K562 (cell line): ENCODE results near the gene TANK. TPM values are rescaled to one million over a fixed set of nuclear protein-coding genes. Genes with fewer than 3 reads are reported as not detected.

Experiments used
- ARID1B ChIP-seq: fragments of 450-650 bp; IDR thresholded peaks from 2 replicates; pipeline ENCODE4 v1.6.1; 2016; ENCODE audit warnings: antibody characterized with exemption, mild to moderate bottlenecking, inconsistent platforms
- ATF1 ChIP-seq, 2 experiments: fragments of 450-650 bp in 1 of 2; IDR thresholded peaks; 2 replicates each; pipeline ENCODE4 v1.6.1; 2016; ENCODE audit warnings: missing compliant biosample characterization in 1 of 2, missing genetic modification characterization in 1 of 2
- BACH1 ChIP-seq: fragments of 200-800 bp; sonication (Bioruptor generic); IDR thresholded peaks from 2 replicates; pipeline ENCODE4 v1.6.1; 2016; ENCODE audit warnings: missing genetic modification characterization, missing compliant biosample characterization
- CBFA2T3 ChIP-seq: fragments of 450-650 bp; IDR thresholded peaks from 2 replicates; pipeline ENCODE4 v1.6.1; 2017
- CGGBP1 ChIP-seq: fragments of 250-450 bp; sonication (Bioruptor Pico); IDR thresholded peaks from 2 replicates; pipeline ENCODE4 v1.9.0; 2021; ENCODE audit warnings: mild to moderate bottlenecking
- CREBBP ChIP-seq: IDR thresholded peaks from one replicate; pipeline ENCODE4 v1.6.1; 2012; ENCODE audit warnings: low read depth, mild to moderate bottlenecking, control low read depth, inconsistent platforms, low read length
- E2F3 ChIP-seq: fragments of 250-450 bp; sonication (Bioruptor Pico); IDR thresholded peaks from 2 replicates; pipeline ENCODE4 v1.4.0; 2020; ENCODE audit warnings: mild to moderate bottlenecking
- EP300 ChIP-seq: IDR thresholded peaks from 2 replicates; pipeline ENCODE4 v1.6.1; 2012; ENCODE audit warnings: low read length, improper control_type of control experiment
- HCFC1 ChIP-seq: IDR thresholded peaks from 2 replicates; pipeline ENCODE4 v1.6.1; 2012; ENCODE audit warnings: low read depth, low read length, improper control_type of control experiment
- HDAC1 ChIP-seq, 2 experiments: fragments of 450-650 bp; IDR thresholded peaks; 2 replicates each; pipeline ENCODE4 v1.6.1; 2016 to 2017; ENCODE audit warnings: inconsistent platforms in 1 of 2, mild to moderate bottlenecking in 1 of 2, moderate library complexity in 1 of 2
- HSF4 ChIP-seq: fragments of 250-450 bp; sonication (Bioruptor Pico); IDR thresholded peaks from 2 replicates; pipeline ENCODE4 v2.1.2; 2022; ENCODE audit warnings: mild to moderate bottlenecking, moderate library complexity, borderline replicate concordance
- JUN ChIP-seq, 2 experiments: sonication (generic) in 1 of 2; formaldehyde crosslinking in 1 of 2; IDR thresholded peaks; 2 replicates each; pipeline versions ENCODE4 v1.6.1 to v1.8.0; 2012 to 2022; ENCODE audit warnings: borderline replicate concordance in 2 of 2, mild to moderate bottlenecking in 2 of 2, improper control_type of control experiment in 1 of 2, low read depth in 1 of 2, low read length in 1 of 2, missing genetic modification reagents in 1 of 2
- KDM1A ChIP-seq, 2 experiments: fragments of 450-650 bp; IDR thresholded peaks; 2 replicates each; pipeline ENCODE4 v1.6.1; 2016; ENCODE audit warnings: mild to moderate bottlenecking in 2 of 2
- MAFF ChIP-seq: IDR thresholded peaks from 2 replicates; pipeline ENCODE4 v1.6.1; 2012; ENCODE audit warnings: low read length, improper control_type of control experiment
- MAFK ChIP-seq: IDR thresholded peaks from 2 replicates; pipeline ENCODE4 v1.6.1; 2011; ENCODE audit warnings: low read length, improper control_type of control experiment
- NFE2L1 ChIP-seq: fragments of 450-650 bp; IDR thresholded peaks from 2 replicates; pipeline ENCODE4 v1.6.1; 2016; ENCODE audit warnings: missing genetic modification characterization, low read depth, mild to moderate bottlenecking, missing compliant biosample characterization, moderate library complexity, borderline replicate concordance
- NR2C1 ChIP-seq, 2 experiments: fragments of 450-650 bp; IDR thresholded peaks; 2 replicates each; pipeline ENCODE4 v1.6.1; 2017; ENCODE audit warnings: mild to moderate bottlenecking in 2 of 2, antibody characterized with exemption in 1 of 2, inconsistent platforms in 1 of 2, missing compliant biosample characterization in 1 of 2, missing genetic modification characterization in 1 of 2
- NR2C2 ChIP-seq, 2 experiments: fragments of 200-800 bp in 1 of 2; sonication (Bioruptor generic) in 1 of 2; sonication (generic) in 1 of 2; formaldehyde crosslinking in 1 of 2; IDR thresholded peaks; 2 replicates each; pipeline versions ENCODE4 v1.6.1 to v1.8.0; 2016 to 2022; ENCODE audit warnings: mild to moderate bottlenecking in 1 of 2, missing compliant biosample characterization in 1 of 2, missing genetic modification characterization in 1 of 2, missing genetic modification reagents in 1 of 2
- PKNOX1 ChIP-seq: fragments of 450-650 bp; IDR thresholded peaks from 2 replicates; pipeline ENCODE4 v1.6.1; 2016
- RCOR1 ChIP-seq, 2 experiments: IDR thresholded peaks; 2 replicates each; pipeline ENCODE4 v1.6.1; 2012; ENCODE audit warnings: low read depth in 2 of 2, low read length in 2 of 2, borderline replicate concordance in 1 of 2, improper control_type of control experiment in 1 of 2
- SFPQ ChIP-seq: fragments of 200-400 bp; formaldehyde crosslinking; IDR thresholded peaks from 2 replicates; pipeline ENCODE4 v1.6.1; 2017; ENCODE audit warnings: mild to moderate bottlenecking, low read depth, low read length, moderate library complexity
- SMARCA5 ChIP-seq: fragments of 450-650 bp; IDR thresholded peaks from 2 replicates; pipeline ENCODE4 v1.6.1; 2016
- TAF1 ChIP-seq: IDR thresholded peaks from 2 replicates; pipeline ENCODE4 v1.6.1; 2011; ENCODE audit warnings: mild to moderate bottlenecking, low read length, moderate library complexity; ENCODE audit not compliant: insufficient read depth, control insufficient read depth, severe bottlenecking; ENCODE audit errors: extremely low read depth
- ZC3H11A ChIP-seq: IDR thresholded peaks from 2 replicates; pipeline ENCODE4 v1.6.1; 2012; ENCODE audit warnings: low read depth, low read length, improper control_type of control experiment
- ZNF140 ChIP-seq: fragments of 250-450 bp; sonication (Bioruptor Pico); IDR thresholded peaks from 2 replicates; pipeline ENCODE4 v1.8.0; 2021; ENCODE audit warnings: moderate library complexity, mild to moderate bottlenecking, inconsistent platforms
- polyA plus RNA-seq, 8 experiments: library from polyadenylated mRNA; depleted of rRNA in 4 of 8; stranded (reverse) in 5 of 8; unstranded in 3 of 8; fragments of >200 nt; fragmentation: Nextera tagmentation in 2 of 8; fragmentation: Illumina TruSeq in 1 of 8; extraction: Ambion mirVana in 2 of 8; extraction: Trizol in 1 of 8; gene quantifications; 2 replicates each; pipeline versions ENCODE4 v1.2.1 to v1.2.3, GENCODE V29; 2011 to 2014; ENCODE audit warnings: inconsistent platforms in 1 of 8, missing spikeins in 1 of 8
- total RNA-seq, 7 experiments: library from RNA; depleted of rRNA in 6 of 7; stranded (reverse); fragments of >200 nt in 6 of 7; fragmentation: Illumina TruSeq in 2 of 7; extraction: Trizol in 2 of 7; gene quantifications; 2 replicates each; pipeline versions ENCODE4 v1.2.1 to v1.2.3, GENCODE V29; 2011 to 2021; ENCODE audit warnings: low replicate concordance in 1 of 7

The TANK gene
- total and polyA plus RNA-seq, 9 of the 15 experiments (the other 6 are each of a cell fraction or from before 2014, with no cell fraction given) = 43.0 to 91.5 (median 54.4) TPM

GRCh38 chr2:161122772-161123530, 37.3 kb upstream of the TANK start (continued):
- no peak for TF ChIP-seq E2F3 (CRISPR knock-in tag)
- no peak for TF ChIP-seq SMARCA5
- no peak for TF ChIP-seq ZC3H11A
- TF ChIP-seq PKNOX1 = peak; percentile 50; the same call in 1 of the 2 replicates
- TF ChIP-seq ARID1B = peak; percentile 61
- TF ChIP-seq ATF1 (CRISPR knock-in tag; IDR thresholded peaks at IDR 0.05) = no peak
- TF ChIP-seq ATF1 (tag; IDR thresholded peaks at IDR 0.05) = no peak
- TF ChIP-seq TAF1 = no peak
- TF ChIP-seq MAFK = peak; percentile 90
- TF ChIP-seq HSF4 (CRISPR knock-in tag) = no peak
- TF ChIP-seq HCFC1 = no peak
- peak; percentile 98 to 99 for TF ChIP-seq KDM1A (IDR thresholded peaks at IDR 0.05)
- no peak for TF ChIP-seq NR2C1 (IDR thresholded peaks at IDR 0.05)
- TF ChIP-seq NR2C1 (tag; IDR thresholded peaks at IDR 0.05) = no peak
- peak; percentile 56; the same call in 1 of the 2 replicates for TF ChIP-seq JUN (IDR thresholded peaks at IDR 0.05; ENCODE audit: borderline replicate concordance, low read depth, low read length)
- no peak for TF ChIP-seq JUN (CRISPR knock-in tag; IDR thresholded peaks at IDR 0.05; ENCODE audit: borderline replicate concordance)
- peak; percentile 97 for TF ChIP-seq BACH1
- TF ChIP-seq NR2C2 (CRISPR knock-in tag; IDR thresholded peaks at IDR 0.05) = no peak
- TF ChIP-seq NR2C2 (tag; IDR thresholded peaks at IDR 0.05) = peak; percentile 20; the same call in 1 of the 2 replicates
- no peak for TF ChIP-seq CREBBP
- peak; percentile 64; the same call in 1 of the 2 replicates for TF ChIP-seq NFE2L1 (tag)
- TF ChIP-seq EP300 = 0 out of 2 replicates have a peak, but pooled peaks have one; percentile 19
- TF ChIP-seq RCOR1 (IDR thresholded peaks at IDR 0.05; ENCODE audit: borderline replicate concordance in 1 of 2, low read depth in 2 of 2, low read length in 2 of 2) = peak; percentile 75 to 81
- TF ChIP-seq ZNF140 (CRISPR knock-in tag) = no peak
- TF ChIP-seq MAFF = peak; percentile 87
- peak in 1 of 2 experiments; percentile 89; a peak in 2 of 4 replicates for TF ChIP-seq HDAC1 (IDR thresholded peaks at IDR 0.05)
- TF ChIP-seq CGGBP1 (CRISPR knock-in tag) = no peak
- TF ChIP-seq SFPQ = no peak
- TF ChIP-seq CBFA2T3 = 0 out of 2 replicates have a peak, but pooled peaks have one; percentile 28
